Dermis blood vessel endothelial cell (primary cell): ENCODE results near the gene PDE6H. TPM values are rescaled to one million over a fixed set of nuclear protein-coding genes. Genes with fewer than 3 reads are reported as not detected.

ENCODE experiments used
- DNase-seq: peaks from one replicate; pipeline ENCODE4 v3.0.0; 2010
- total RNA-seq: library from RNA; depleted of rRNA; stranded (reverse); fragments of >200 nt; gene quantifications from 2 replicates; pipeline ENCODE4 v1.2.3, GENCODE V29; 2014

PDE6H gene
- not detected in 2 replicates for total RNA-seq

- no peak for DNase-seq
Observed at GRCh38 chr12:14972816-14973215, at the start of gene PDE6H. TSS of gene PDE6H (plus strand) at chr12:14973042. CDS start at chr12:14978013, 4,971 bp downstream.

GRCh38 chr12:14923944-14924343 lies 48.9 kb upstream of the PDE6H start:
- DNase-seq = no peak

- DNase-seq = no peak
Observed at GRCh38 chr12:14924541-14924940, 48.3 kb upstream of the PDE6H start.

GRCh38 chr12:14927267-14927666 lies 45.6 kb upstream of the PDE6H start:
- no peak for DNase-seq

GRCh38 chr12:14928931-14929330 lies 43.9 kb upstream of the PDE6H start:
- DNase-seq = no peak

GRCh38 chr12:14930299-14930698 lies 42.5 kb upstream of the PDE6H start:
- no peak for DNase-seq

GRCh38 chr12:14931359-14931758 lies 41.5 kb upstream of the PDE6H start:
- DNase-seq = no peak

GRCh38 chr12:14931791-14932560 lies 40.9 kb upstream of the PDE6H start:
- no peak for DNase-seq

GRCh38 chr12:14934511-14934910 lies 38.3 kb upstream of the PDE6H start:
- no peak for DNase-seq

- DNase-seq = no peak
Observed at GRCh38 chr12:14935031-14935430, 37.8 kb upstream of the PDE6H start.

- DNase-seq = peak; percentile 30
Observed at GRCh38 chr12:14936224-14936861, 36.5 kb upstream of the PDE6H start.

- DNase-seq = no peak
Observed at GRCh38 chr12:14937014-14937413, 35.8 kb upstream of the PDE6H start.

GRCh38 chr12:14937689-14938088 lies 35.2 kb upstream of the PDE6H start:
- DNase-seq = no peak

GRCh38 chr12:14938301-14938700 lies 34.5 kb upstream of the PDE6H start, which contains the start of gene ERP27:
TSS of gene ERP27 (minus strand) at chr12:14938537. CDS start at chr12:14938508, 29 bp downstream.
- DNase-seq = no peak

GRCh38 chr12:14941369-14941768 lies 31.5 kb upstream of the PDE6H start:
- no peak for DNase-seq

- no peak for DNase-seq
Observed at GRCh38 chr12:14942196-14942931, 30.5 kb upstream of the PDE6H start.

- no peak for DNase-seq
Observed at GRCh38 chr12:14946162-14946561, 26.7 kb upstream of the PDE6H start.

- peak; percentile 53 for DNase-seq
Observed at GRCh38 chr12:14946861-14947260, 26.0 kb upstream of the PDE6H start.

GRCh38 chr12:14948672-14949071 lies 24.2 kb upstream of the PDE6H start:
- peak; percentile 97 for DNase-seq

- no peak for DNase-seq
Observed at GRCh38 chr12:14949631-14950030, 23.2 kb upstream of the PDE6H start.

GRCh38 chr12:14950421-14950820 lies 22.4 kb upstream of the PDE6H start:
- no peak for DNase-seq

GRCh38 chr12:14950982-14951746 lies 21.7 kb upstream of the PDE6H start:
- no peak for DNase-seq

GRCh38 chr12:14951851-14952250 lies 21.0 kb upstream of the PDE6H start:
- no peak for DNase-seq
